Measurements from ENCODE around the gene CACNA1A. TPM values are rescaled to one million over a fixed set of nuclear protein-coding genes. Genes with fewer than 3 reads are reported as not detected.
A peak's percentile ranks its signal among the peaks of the same experiment; 100 is the strongest.

The CACNA1A gene
- total and polyA plus RNA-seq, 8 donors: 0.58 to 12.5 (median 3.8) TPM; not detected in 1

GRCh38 chr19:13164343-13165161, 341.7 kb downstream of the CACNA1A start:
- no peaks in the 10 kb centered on the region for H3K9me3 ChIP-seq
- 6 to 22% (median 10%) methylated on average over 11 to 19 of the region's 19 CpGs for WGBS, 5 donors
- TF ChIP-seq POLR2AphosphoS5 (IDR thresholded peaks at IDR 0.05) (peak in 2 of 3 donors; percentile 48 to 53), POLR2A (IDR thresholded peaks at IDR 0.05) (no peak), EP300 (IDR thresholded peaks at IDR 0.05) (no peak), CTCF (IDR thresholded peaks at IDR 0.05) (no peak)
- no peaks in the 10 kb centered on the region for H3K27me3 ChIP-seq
- intact Hi-C loops (cut with DNase I; ENCODE audit: low total_unique reads): no loop called here
- DNase-seq: peak; percentile 47 to 96
- peaks cover 62 to 90% (median 86%) of the 10 kb centered on the region in 4 donors for H3K4me1 ChIP-seq
- H3K4me3 ChIP-seq: peak overlapping the region; percentile 33 to 45 (median 40)
- no peaks in the 10 kb centered on the region for H3K36me3 ChIP-seq
- peak overlapping the region; percentile 94 to 98 (median 96) for H3K27ac ChIP-seq

- Histone ChIP-seq H3K9me3 (no peaks in the 10 kb centered on the region), H3K4me3 (peak overlapping the region; percentile 33 to 45 (median 40)), H3K27ac (peak overlapping the region; percentile 94 to 98 (median 96)), H3K36me3 (no peaks in the 10 kb centered on the region), H3K4me1 (peaks cover 60 to 89% (median 81%) of the 10 kb centered on the region in 4 donors), H3K27me3 (no peaks in the 10 kb centered on the region)
- 3 to 9% (median 7%) methylated on average over 15 to 20 of the region's 20 CpGs for WGBS, 5 donors
- peak; percentile 76 to 93 for DNase-seq
- TF ChIP-seq POLR2AphosphoS5 (IDR thresholded peaks at IDR 0.05): peak; percentile 51 to 69 (median 68)
- no peak for TF ChIP-seq CTCF (IDR thresholded peaks at IDR 0.05)
- intact Hi-C loops (cut with DNase I; ENCODE audit: low total_unique reads): no loop called here
Observed at GRCh38 chr19:13163609-13164342, 342.5 kb downstream of the CACNA1A start.

- WGBS, 5 donors: 1 to 3% (median 2%) methylated on average over 41 to 58 of the region's 58 CpGs
- intact Hi-C loops (cut with DNase I; ENCODE audit: low total_unique reads): no loop called here
Observed at GRCh38 chr19:13162724-13163608, 343.3 kb downstream of the CACNA1A start.

GRCh38 chr19:13160557-13160956, 345.7 kb downstream of the CACNA1A start:
- Histone ChIP-seq H3K27ac (peak overlapping the region in 4 of 5 donors; percentile 25 to 96 (median 76)), H3K9me3 (no peaks in the 10 kb centered on the region), H3K36me3 (no peaks in the 10 kb centered on the region), H3K4me3 (no peak overlapping the region), H3K4me1 (peaks cover 41 to 80% (median 69%) of the 10 kb centered on the region in 4 donors), H3K27me3 (no peaks in the 10 kb centered on the region)
- intact Hi-C loops (cut with DNase I; ENCODE audit: low total_unique reads): no loop called here
- WGBS, 5 donors: 53 to 88% (median 80%) methylated on average over 1 of the region's 1 CpG
- TF ChIP-seq CTCF (IDR thresholded peaks at IDR 0.05) (no peak), POLR2A (IDR thresholded peaks at IDR 0.05) (no peak), POLR2AphosphoS5 (IDR thresholded peaks at IDR 0.05) (peak in 1 of 3 donors; percentile 28)
- no peak for DNase-seq

More at GRCh38 chr19:13162724-13163608, 343.3 kb downstream of the CACNA1A start:
- no peaks in the 10 kb centered on the region for H3K27me3 ChIP-seq
- no peaks in the 10 kb centered on the region for H3K36me3 ChIP-seq
- peak; percentile 99 for DNase-seq
- peak overlapping the region; percentile 94 to 98 (median 96) for H3K27ac ChIP-seq
- no peaks in the 10 kb centered on the region for H3K9me3 ChIP-seq
- TF ChIP-seq POLR2AphosphoS5 (IDR thresholded peaks at IDR 0.05) (peak in 2 of 3 donors; percentile 90 to 95), EP300 (IDR thresholded peaks at IDR 0.05) (no peak), POLR2A (IDR thresholded peaks at IDR 0.05) (peak in 1 of 4 donors; percentile 64)
- H3K4me1 ChIP-seq: peaks cover 52 to 81% (median 74%) of the 10 kb centered on the region in 4 donors
- peak overlapping the region; percentile 33 to 45 (median 40) for H3K4me3 ChIP-seq
